Lung (tissue), 12 donors: Measurements from ENCODE around the gene ZFR. TPM values are rescaled to one million over a fixed set of nuclear protein-coding genes. Genes with fewer than 3 reads are reported as not detected.
"Not testable (repeated sequence)": the region's sequence is repeated elsewhere in the genome, so short reads cannot be mapped to it uniquely, and the experiment has no call there.

ENCODE experiments used
- ATAC-seq: fragments of 200-7000 bp; cut with Tn5 transposase; one replicate; pipeline ENCODE4 v1.9.1; 2020; ENCODE audit warnings: moderate number of reproducible peaks; ENCODE audit not compliant: insufficient read depth, low FRiP score
- DNase-seq, 3 donors: peaks; one replicate each; pipeline ENCODE4 v3.0.0-alpha.2; 2013 to 2017
- H3K27ac ChIP-seq, 2 donors: one replicate each; pipeline ENCODE4 v1.5.1; 2013; ENCODE audit warnings: mild to moderate bottlenecking in 2 of 2, moderate library complexity in 2 of 2, control low read depth in 1 of 2, inconsistent platforms in 1 of 2, low read depth in 1 of 2, low read length in 1 of 2
- H3K27me3 ChIP-seq, 3 donors: one replicate each; pipeline ENCODE4 v1.5.1; 2013; ENCODE audit warnings: low read length in 2 of 3; ENCODE audit not compliant: control insufficient read depth in 3 of 3, insufficient read depth in 3 of 3
- H3K36me3 ChIP-seq, 4 donors: one replicate each; pipeline ENCODE4 v1.5.1; 2013; ENCODE audit warnings: low read length in 4 of 4, mild to moderate bottlenecking in 1 of 4, moderate library complexity in 1 of 4; ENCODE audit not compliant: control insufficient read depth in 4 of 4, insufficient read depth in 4 of 4
- H3K4me1 ChIP-seq, 5 donors: one replicate each; pipeline ENCODE4 v1.5.1; 2013; ENCODE audit warnings: low read length in 5 of 5, mild to moderate bottlenecking in 2 of 5, moderate library complexity in 1 of 5; ENCODE audit not compliant: control insufficient read depth in 5 of 5, insufficient read depth in 5 of 5
- H3K4me3 ChIP-seq: one replicate; pipeline ENCODE4 v1.5.1; 2013; ENCODE audit warnings: mild to moderate bottlenecking, control low read depth, moderate library complexity
- H3K9ac ChIP-seq, 2 donors: one replicate each; pipeline ENCODE4 v1.5.1; 2013; ENCODE audit warnings: low read length in 2 of 2, control low read depth in 1 of 2; ENCODE audit not compliant: insufficient read depth in 1 of 2
- H3K9me3 ChIP-seq, 4 donors: one replicate each; pipeline ENCODE4 v1.5.1; 2013; ENCODE audit warnings: low read length in 3 of 4, mild to moderate bottlenecking in 1 of 4, moderate library complexity in 1 of 4; ENCODE audit not compliant: control insufficient read depth in 4 of 4, insufficient read depth in 3 of 4
- CTCF ChIP-seq: IDR thresholded peaks from 2 replicates; pipeline ENCODE4 v1.5.1; 2012; ENCODE audit warnings: mild to moderate bottlenecking; ENCODE audit errors: control extremely low read depth, extremely low read depth
- WGBS, 2 donors: extraction: QIAGEN DNeasy Blood & Tissue Kit; methylation state at CpG; one replicate each; pipeline ENCODE4 v1.1.7; 2013; 5-methylcytosine and 5-hydroxymethylcytosine counted together
- polyA plus RNA-seq, 2 donors: library from polyadenylated mRNA; stranded (reverse); fragments of 200-250 nt; gene quantifications; one replicate each; pipeline ENCODE4 v1.2.1, GENCODE V29; 2013
- total RNA-seq, 2 donors: library from RNA; depleted of rRNA in 1 of 2; stranded (reverse); fragments of >200 nt in 1 of 2; gene quantifications; one replicate each; pipeline ENCODE4 v1.2.1, GENCODE V29; 2014 to 2021
- donor health status: control.
- donor health status: control.
- donor health status: Bipolar disorder and iron deficiency.
- donor health status: healthy.
- donor health status: DM: yes; HTN: yes; CAD: no.

Gene ZFR
- total and polyA plus RNA-seq, 4 donors: 23.0 to 91.8 (median 37.9) TPM

- Histone ChIP-seq H3K27ac (no peak overlapping the region), H3K9ac (no peak overlapping the region), H3K4me1 (no peaks in the 10 kb centered on the region), H3K9me3 (no peaks in the 10 kb centered on the region), H3K27me3 (no peaks in the 10 kb centered on the region), H3K36me3 (peaks cover 7 to 37% (median 10%) of the 10 kb centered on the region in 4 donors), H3K4me3 (no peak overlapping the region)
- ATAC-seq (no peak), DNase-seq (no peak)
- no peak for TF ChIP-seq CTCF
These were observed 65.1 kb downstream of the ZFR start for GRCh38 chr5:32379421-32379820.

- no peak overlapping the region for H3K4me3 ChIP-seq
- no peaks in the 10 kb centered on the region for H3K4me1 ChIP-seq
- no peaks in the 10 kb centered on the region for H3K9me3 ChIP-seq
- H3K27ac ChIP-seq: no peak overlapping the region
- ATAC-seq: no peak
- H3K27me3 ChIP-seq: no peaks in the 10 kb centered on the region
- DNase-seq: no peak
- TF ChIP-seq CTCF: no peak
- no peak overlapping the region for H3K9ac ChIP-seq
- 74 to 75% methylated on average over 5 of the region's 5 CpGs for WGBS, 2 donors
- peaks cover 5 to 35% (median 10%) of the 10 kb centered on the region in 4 donors for H3K36me3 ChIP-seq
These were observed 65.6 kb downstream of the ZFR start for GRCh38 chr5:32378966-32379365.

GRCh38 chr5:32369542-32370155 lies 74.9 kb downstream of the ZFR start:
- DNase-seq (no peak), ATAC-seq (no peak)
- Histone ChIP-seq H3K27me3 (no peaks in the 10 kb centered on the region), H3K27ac (no peak overlapping the region), H3K9me3 (no peaks in the 10 kb centered on the region), H3K4me1 (no peaks in the 10 kb centered on the region), H3K9ac (no peak overlapping the region), H3K36me3 (peaks cover 14 to 38% (median 18%) of the 10 kb centered on the region in 4 donors), H3K4me3 (no peak overlapping the region)
- no peak for TF ChIP-seq CTCF
- 91 to 92% methylated on average over 8 of the region's 8 CpGs for WGBS, 2 donors

- TF ChIP-seq CTCF: no peak
- no peak for DNase-seq
These were observed 75.5 kb downstream of the ZFR start for GRCh38 chr5:32369032-32369431.

GRCh38 chr5:32367271-32367670 lies 77.3 kb downstream of the ZFR start:
- WGBS, 2 donors: 81 to 100% methylated on average over 2 to 6 of the region's 6 CpGs
- peaks cover 15 to 46% (median 21%) of the 10 kb centered on the region in 4 donors for H3K36me3 ChIP-seq
- H3K9ac ChIP-seq, DNase-seq, H3K27me3 ChIP-seq, ATAC-seq, H3K4me3 ChIP-seq, H3K4me1 ChIP-seq, H3K9me3 ChIP-seq, H3K27ac ChIP-seq: not testable (repeated sequence)

More at GRCh38 chr5:32369032-32369431, 75.5 kb downstream of the ZFR start:
- ATAC-seq: no peak
- Histone ChIP-seq H3K27ac (no peak overlapping the region), H3K4me1 (no peaks in the 10 kb centered on the region), H3K9me3 (no peaks in the 10 kb centered on the region), H3K36me3 (peaks cover 14 to 36% (median 19%) of the 10 kb centered on the region in 4 donors), H3K4me3 (no peak overlapping the region), H3K9ac (no peak overlapping the region), H3K27me3 (no peaks in the 10 kb centered on the region)
- WGBS, 2 donors: 92 to 98% methylated on average over 4 of the region's 4 CpGs
